Inflammatory macrophage treated with lipopolysaccharide for 4 hours (primary cell): ENCODE results near the gene HOXA11.

Source experiments
- DNase-seq: peaks from one replicate; pipeline ENCODE4 v3.0.0-alpha.2; 2020

Gene HOXA11

GRCh38 chr7:27144781-27145164 is 40.3 kb downstream of the HOXA11 start:
- DNase-seq = no peak

GRCh38 chr7:27143950-27144780 is 40.9 kb downstream of the HOXA11 start:
- DNase-seq = no peak

GRCh38 chr7:27143023-27143949 is 41.7 kb downstream of the HOXA11 start, which contains the start of gene HOXA5:
Gene HOXA5 (minus strand): TSS chr7:27143681. CDS start chr7:27143607, 74 bp downstream.
- DNase-seq = peak; percentile 70

- no peak for DNase-seq
These were observed 42.4 kb downstream of the HOXA11 start for GRCh38 chr7:27142580-27143022.

GRCh38 chr7:27141923-27142579 is 43.0 kb downstream of the HOXA11 start:
- no peak for DNase-seq

GRCh38 chr7:27141137-27141922 is 43.7 kb downstream of the HOXA11 start:
- DNase-seq = no peak

- DNase-seq = no peak
These were observed 44.7 kb downstream of the HOXA11 start for GRCh38 chr7:27140126-27140857.

GRCh38 chr7:27139334-27140125 is 45.5 kb downstream of the HOXA11 start:
- DNase-seq = no peak

- no peak for DNase-seq
These were observed 46.1 kb downstream of the HOXA11 start for GRCh38 chr7:27138985-27139333.

GRCh38 chr7:27138472-27138871 is 46.6 kb downstream of the HOXA11 start:
- no peak for DNase-seq

- no peak for DNase-seq
These were observed 47.3 kb downstream of the HOXA11 start for GRCh38 chr7:27137640-27138315.

GRCh38 chr7:27134392-27134791 is 50.6 kb downstream of the HOXA11 start:
- peak; percentile 94 for DNase-seq

GRCh38 chr7:27133409-27134231 is 51.4 kb downstream of the HOXA11 start:
- DNase-seq = peak; percentile 31

- no peak for DNase-seq
These were observed 52.1 kb downstream of the HOXA11 start for GRCh38 chr7:27132978-27133377.

- no peak for DNase-seq
These were observed 52.8 kb downstream of the HOXA11 start for GRCh38 chr7:27132214-27132613.

GRCh38 chr7:27131390-27131819 is 53.6 kb downstream of the HOXA11 start:
- no peak for DNase-seq
